ENCODE results near the gene HMG20A.

The HMG20A gene

GRCh38 chr15:77503240-77503639, 82.6 kb downstream of the HMG20A start:
- DNase-seq = no peak

DNA sequence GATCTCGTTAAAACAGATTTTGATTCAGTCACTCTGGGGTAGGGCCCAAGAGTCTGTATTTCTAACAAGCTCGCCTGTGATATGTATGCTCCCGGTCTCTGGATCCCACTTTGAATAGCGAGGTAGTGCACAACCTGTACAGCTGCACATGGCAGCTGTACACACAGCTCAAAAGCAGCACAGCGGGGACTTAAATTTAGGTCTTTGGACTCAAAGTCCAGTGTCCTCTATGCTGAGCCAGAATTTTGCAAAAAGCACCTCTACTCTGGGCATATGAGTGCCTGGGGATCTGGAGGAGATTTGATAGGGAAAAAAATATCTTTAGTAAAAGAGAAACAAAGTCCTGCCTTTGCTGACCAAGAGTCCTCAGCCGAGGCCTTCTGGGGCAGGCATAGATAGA, 83.1 kb downstream of the HMG20A start:
- DNase-seq = no peak

DNA sequence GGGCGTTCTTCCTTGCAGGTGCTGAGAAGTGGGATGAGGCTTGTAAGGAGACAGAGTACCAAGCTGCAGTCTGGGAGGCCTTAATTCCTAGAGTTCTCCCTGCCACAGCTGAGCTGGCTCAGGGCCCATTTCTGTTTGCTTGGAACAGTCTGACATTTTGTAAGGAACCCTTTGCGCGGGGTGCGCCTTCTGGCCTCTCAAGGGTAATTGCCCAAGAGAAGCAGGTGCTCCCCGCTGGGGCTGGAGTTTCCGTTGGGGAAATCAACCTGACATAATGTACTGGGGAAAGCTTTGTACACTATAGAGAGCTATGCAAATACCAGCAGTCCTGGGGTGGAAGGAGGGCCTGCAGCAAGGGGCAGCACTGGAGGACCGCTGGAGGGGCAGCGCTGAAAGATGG, 83.6 kb downstream of the HMG20A start:
- no peak for DNase-seq

DNA sequence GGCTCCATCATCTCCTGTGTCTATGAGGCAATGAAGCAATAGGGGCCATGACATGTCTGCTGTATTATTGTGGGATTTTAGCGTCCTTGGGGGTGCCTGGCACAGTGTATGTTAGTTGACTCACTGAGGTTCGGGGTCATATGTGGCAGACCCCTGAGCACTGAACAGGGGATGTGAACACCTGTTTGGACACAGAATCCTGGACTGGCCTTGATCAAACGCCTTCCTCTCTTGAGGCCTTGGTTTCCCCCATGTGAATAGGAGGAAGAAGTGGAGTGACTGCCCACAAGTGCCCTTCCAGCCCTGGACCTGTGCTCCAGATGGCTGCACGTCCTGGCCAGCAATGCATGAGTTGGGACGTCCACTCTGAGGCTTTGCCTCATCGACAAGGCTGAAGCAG, 84.2 kb downstream of the HMG20A start:
- no peak for DNase-seq

GRCh38 chr15:77505556-77505955, 84.9 kb downstream of the HMG20A start:
- no peak for DNase-seq

- no peak for DNase-seq
Measured at GRCh38 chr15:77506311-77507142, 85.8 kb downstream of the HMG20A start.

- no peak for DNase-seq
Measured at GRCh38 chr15:77507143-77507897, 86.6 kb downstream of the HMG20A start.

DNA sequence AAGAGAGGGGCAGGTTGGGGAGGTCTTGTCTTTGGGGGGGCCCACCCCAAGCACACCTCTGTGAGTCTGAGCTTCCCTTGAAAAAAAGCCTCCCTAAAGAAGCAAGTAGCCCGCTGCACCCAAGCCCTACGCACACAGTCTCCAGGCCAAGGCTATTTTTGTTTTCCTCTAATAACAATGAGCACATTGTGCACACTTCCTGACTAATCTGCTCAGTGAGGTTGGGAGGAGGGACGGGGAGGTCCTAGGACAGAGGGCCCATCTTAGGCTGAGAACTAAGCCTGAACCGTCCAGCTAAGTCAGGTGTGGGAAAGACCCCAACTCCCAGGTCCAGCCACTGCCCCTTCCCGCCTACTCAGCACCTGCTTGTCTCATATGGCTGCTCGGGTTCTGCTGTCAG, 87.2 kb downstream of the HMG20A start:
- DNase-seq = no peak

- DNase-seq = no peak
Measured at GRCh38 chr15:77508541-77509243, 88.0 kb downstream of the HMG20A start.

DNA sequence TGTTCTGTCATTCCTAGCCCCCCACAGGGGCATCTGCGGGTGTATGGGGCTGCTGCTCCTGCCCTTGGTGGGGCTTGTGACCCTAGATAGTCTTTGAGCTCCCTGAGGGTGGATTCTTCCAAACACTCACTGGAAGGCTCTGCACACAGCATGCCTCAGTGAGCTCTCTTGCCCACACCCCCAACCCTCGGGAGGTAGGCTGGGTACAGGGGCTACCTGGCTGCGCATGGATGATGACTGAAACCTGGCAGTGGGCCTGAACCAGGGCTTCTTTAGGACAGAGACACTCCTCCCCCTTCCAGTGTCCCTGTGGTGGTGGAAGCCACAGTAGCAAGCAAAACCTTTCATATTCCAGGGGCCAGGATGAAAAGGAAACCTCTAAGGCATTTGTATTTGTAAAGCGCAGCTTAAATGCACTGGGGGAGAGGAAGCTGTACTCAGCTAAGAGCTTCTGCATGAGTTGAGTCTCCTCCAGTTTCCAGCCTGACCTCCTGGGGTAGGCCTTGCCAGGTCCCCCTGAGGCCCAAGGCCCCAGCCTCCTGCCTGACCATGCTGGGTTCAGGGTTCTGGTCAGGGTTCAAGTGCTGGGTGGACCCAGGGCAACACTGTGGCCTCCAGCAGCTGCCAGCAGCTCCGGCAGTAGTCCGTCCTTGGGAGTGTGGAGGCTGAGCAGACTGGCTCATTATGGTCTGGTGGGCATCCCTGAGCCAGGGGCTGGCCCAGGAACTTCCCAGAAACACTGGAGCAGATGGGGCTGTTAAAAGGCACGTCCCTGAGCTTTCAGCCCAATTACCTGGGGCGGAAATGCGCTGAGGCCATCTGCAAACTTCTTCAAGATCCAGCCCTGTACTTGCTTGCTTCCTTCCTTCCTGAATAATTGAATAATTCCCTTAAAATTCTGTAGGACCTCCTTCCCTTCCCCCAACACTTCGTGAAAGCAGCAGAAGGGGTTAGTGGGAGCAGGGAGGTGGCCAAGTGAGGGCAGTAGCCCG, 89.7 kb downstream of the HMG20A start:
- no peak for DNase-seq

DNA sequence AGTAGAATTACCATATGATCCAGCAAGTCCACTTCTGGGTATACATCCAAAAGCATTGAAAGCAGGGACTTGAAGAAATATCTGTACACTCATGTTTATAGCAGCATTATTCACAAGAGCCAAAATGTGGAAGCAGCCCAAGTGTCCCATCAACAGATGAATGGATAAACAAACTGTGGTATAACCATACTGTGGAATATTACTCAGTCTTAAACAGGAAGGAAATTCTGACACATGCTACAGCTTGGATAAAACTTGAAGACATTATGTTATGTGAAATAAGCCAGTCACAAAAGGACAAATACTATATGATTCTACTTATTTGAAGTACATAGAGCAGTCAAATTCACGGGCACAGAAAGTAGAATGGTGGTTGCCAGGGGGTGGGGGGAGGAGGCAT, 91.2 kb downstream of the HMG20A start:
- DNase-seq = no peak

DNA sequence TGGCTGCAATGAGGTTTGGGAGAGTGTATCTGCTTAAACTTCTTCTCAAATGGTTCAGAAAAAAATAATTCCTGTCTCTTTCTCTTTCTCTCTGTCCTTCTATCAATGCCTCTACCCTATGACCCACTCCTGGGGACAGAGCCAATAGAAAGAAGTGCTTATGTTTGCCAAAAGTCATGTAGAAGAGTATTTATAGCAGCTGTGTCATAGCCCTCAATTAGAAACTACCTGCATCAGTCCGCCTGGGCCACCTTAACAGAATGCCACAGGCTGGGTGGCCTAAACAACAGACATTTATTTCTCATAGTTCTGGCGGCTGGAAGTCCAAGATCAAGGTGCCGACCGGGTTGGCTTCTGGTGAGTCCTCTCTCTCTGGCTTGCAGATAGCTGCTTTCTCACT, 92.5 kb downstream of the HMG20A start:
- no peak for DNase-seq

GRCh38 chr15:77514641-77515402, 94.1 kb downstream of the HMG20A start:
- DNase-seq = no peak

DNA sequence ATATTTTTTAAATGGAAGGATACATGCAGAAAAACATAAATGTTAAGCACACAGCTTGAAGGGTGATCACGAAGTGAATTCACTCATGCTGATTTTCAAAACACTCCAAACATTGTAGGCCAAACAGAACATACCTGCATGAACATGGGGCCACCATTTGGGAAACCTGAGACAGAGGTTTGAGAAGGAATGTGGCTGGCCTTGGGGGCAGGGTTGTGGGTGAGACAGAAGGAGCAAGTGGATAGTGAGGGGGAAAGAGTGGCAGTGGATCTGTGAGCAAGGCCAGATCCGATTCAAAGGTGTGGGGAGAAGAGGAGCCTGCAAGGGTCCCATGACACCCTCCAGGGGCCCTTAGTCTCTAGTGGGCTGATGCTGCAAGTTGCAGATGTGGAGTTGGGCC, 94.9 kb downstream of the HMG20A start:
- DNase-seq = no peak

DNA sequence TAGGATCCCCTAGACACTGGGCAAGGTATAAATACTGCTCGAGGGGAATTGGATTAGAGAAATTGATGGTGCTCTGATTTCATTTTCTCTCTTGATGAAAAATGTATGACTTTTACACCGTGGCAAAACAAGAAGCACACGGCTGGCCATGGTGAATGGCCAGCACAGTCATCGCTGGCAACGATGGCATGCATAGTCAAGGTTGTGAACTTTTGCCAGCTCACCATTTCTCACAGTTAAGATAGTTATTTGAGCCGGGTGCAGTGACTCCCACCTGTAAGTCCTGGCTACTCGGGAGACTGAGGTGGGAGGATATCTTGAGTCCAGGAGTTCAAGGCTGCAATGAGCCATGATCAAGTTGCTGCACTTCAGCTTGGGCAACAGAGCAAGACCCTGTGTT, 95.4 kb downstream of the HMG20A start:
- DNase-seq = no peak

DNA sequence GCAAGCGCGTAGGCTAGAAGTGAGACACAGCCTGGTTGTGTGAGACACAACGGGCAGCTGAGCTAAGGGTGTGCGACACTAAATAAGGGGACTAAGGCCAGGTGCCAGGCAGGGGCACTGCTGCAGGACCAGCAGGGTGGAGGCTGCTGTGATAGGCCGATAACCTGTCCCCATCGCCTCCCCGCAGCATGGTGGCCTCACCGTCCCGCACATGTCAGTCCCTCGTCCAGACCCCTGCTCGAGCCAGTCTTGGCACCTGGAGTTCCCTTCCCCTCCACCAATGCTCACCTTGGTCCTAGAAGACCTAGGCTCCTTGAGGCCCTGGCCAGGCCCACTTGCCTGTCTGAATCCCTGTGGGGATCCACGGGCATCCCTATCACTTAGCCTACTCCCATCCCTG, 96.1 kb downstream of the HMG20A start:
- no peak for DNase-seq

DNA sequence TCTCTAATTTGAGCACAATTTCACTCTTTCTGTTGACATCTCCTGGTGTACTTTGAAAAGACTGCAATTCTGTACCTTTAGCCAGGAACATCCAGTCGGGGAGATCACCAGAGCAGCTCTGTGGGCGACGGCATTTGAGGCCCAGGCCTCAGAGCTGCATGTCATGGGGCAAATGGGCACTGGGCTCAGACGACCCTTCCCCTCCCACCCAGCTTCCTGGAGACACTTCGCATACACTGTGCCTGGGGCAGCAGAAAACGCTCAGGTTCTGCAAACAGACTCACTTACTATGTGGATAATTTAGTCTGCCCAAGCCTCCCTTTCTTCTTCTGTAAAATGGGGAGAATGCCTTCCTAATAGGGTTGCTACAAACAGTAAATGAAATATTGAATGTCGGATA, 96.9 kb downstream of the HMG20A start:
- no peak for DNase-seq

GRCh38 chr15:77518458-77518857, 97.8 kb downstream of the HMG20A start:
- no peak for DNase-seq

DNA sequence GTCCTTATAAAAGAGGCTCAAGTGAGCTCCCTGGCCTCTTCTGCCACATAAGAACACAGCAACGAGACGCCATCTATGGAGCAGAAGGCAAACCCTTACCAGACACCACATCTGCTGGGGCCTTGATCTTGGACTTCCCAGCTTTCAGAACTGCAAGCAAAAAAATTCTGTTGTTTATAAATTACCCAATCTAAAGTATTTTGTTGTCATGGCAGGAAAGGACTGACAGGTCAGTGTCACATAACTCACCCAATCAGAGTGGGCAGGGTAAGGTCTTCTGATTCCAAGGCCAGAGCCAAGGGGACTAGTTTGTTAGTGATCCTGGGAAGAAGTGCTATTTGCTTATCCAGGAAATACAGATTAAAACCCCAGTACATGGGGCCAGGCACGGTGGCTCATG, 98.9 kb downstream of the HMG20A start:
- no peak for DNase-seq

- no peak for DNase-seq
Measured at GRCh38 chr15:77521206-77521605, 100.5 kb downstream of the HMG20A start.

GRCh38 chr15:77525400-77525811, 104.7 kb downstream of the HMG20A start:
- DNase-seq = no peak

All from NCI-H1048 (cell line).